Stimulated activated CD4-positive, alpha-beta T cell treated with anti-CD3 and anti-CD28 coated beads, Interleukin-12 subunit alpha, Interleukin-12 subunit beta, amount 100 ng/mL, for 4 hours (primary cell): Measurements from ENCODE around the gene NFE2L1.
"Not testable (repeated sequence)": the region's sequence is repeated elsewhere in the genome, so short reads cannot be mapped to it uniquely, and the experiment has no call there.

ENCODE experiments used
- DNase-seq: peaks from one replicate; pipeline ENCODE4 v3.0.0-alpha.2; 2020

The NFE2L1 gene

GRCh38 chr17:48047741-48048383 is at the start of gene NFE2L1:
NFE2L1 (plus strand) TSS chr17:48048359; CDS start chr17:48051119, 2,760 bp downstream.
- DNase-seq = peak; percentile 95

GRCh38 chr17:47999582-47999981 is 48.6 kb upstream of the NFE2L1 start:
- DNase-seq = no peak

GRCh38 chr17:48001197-48001596 is 47.0 kb upstream of the NFE2L1 start:
- no peak for DNase-seq

GRCh38 chr17:48001657-48002056 is 46.5 kb upstream of the NFE2L1 start:
- DNase-seq = not testable (repeated sequence)

- no peak for DNase-seq
Observed at GRCh38 chr17:48002266-48002915, 45.8 kb upstream of the NFE2L1 start.

GRCh38 chr17:48002916-48003416 is 45.2 kb upstream of the NFE2L1 start:
- no peak for DNase-seq

GRCh38 chr17:48003417-48004151 is 44.6 kb upstream of the NFE2L1 start:
- no peak for DNase-seq

- DNase-seq = no peak
Observed at GRCh38 chr17:48004983-48005382, 43.2 kb upstream of the NFE2L1 start.

GRCh38 chr17:48006936-48007709 is 41.0 kb upstream of the NFE2L1 start:
- DNase-seq = no peak

GRCh38 chr17:48010193-48010592 is 38.0 kb upstream of the NFE2L1 start:
- no peak for DNase-seq

GRCh38 chr17:48011405-48012150 is 36.6 kb upstream of the NFE2L1 start:
- peak; percentile 25 for DNase-seq

- peak; percentile 58 for DNase-seq
Observed at GRCh38 chr17:48012151-48012520, 36.0 kb upstream of the NFE2L1 start.

GRCh38 chr17:48012654-48013053 is 35.5 kb upstream of the NFE2L1 start:
- DNase-seq = no peak

GRCh38 chr17:48013876-48014594 is 34.1 kb upstream of the NFE2L1 start:
- DNase-seq = no peak

GRCh38 chr17:48014595-48015111 is 33.5 kb upstream of the NFE2L1 start:
- DNase-seq = no peak

GRCh38 chr17:48016112-48016511 is 32.0 kb upstream of the NFE2L1 start:
- DNase-seq = no peak

GRCh38 chr17:48017817-48018158 is 30.4 kb upstream of the NFE2L1 start:
- not testable (repeated sequence) for DNase-seq

- DNase-seq = no peak
Observed at GRCh38 chr17:48021934-48022333, 26.2 kb upstream of the NFE2L1 start.

GRCh38 chr17:48022901-48023300 is 25.3 kb upstream of the NFE2L1 start:
- DNase-seq = no peak

- peak; percentile 32 for DNase-seq
Observed at GRCh38 chr17:48023400-48024148, 24.6 kb upstream of the NFE2L1 start.
